Measurements from ENCODE around the gene SMARCA4. TPM values are rescaled to one million over a fixed set of nuclear protein-coding genes. Genes with fewer than 3 reads are reported as not detected.
"Not testable (repeated sequence)": the region's sequence is repeated elsewhere in the genome, so short reads cannot be mapped to it uniquely, and the experiment has no call there.

SMARCA4 gene
- total RNA-seq, 4 donors from 2014 or later, result 78.4 to 115 (median 81.7) TPM

GRCh38 chr19:11079999-11080398, 119.2 kb downstream of the SMARCA4 start:
- intact Hi-C loops (cut with DNase I; ENCODE audit: low total_unique reads), result no loop called here
- no peak for DNase-seq (ENCODE audit: low spot score in 2 of 2)
- no peak for TF ChIP-seq POLR2A (IDR thresholded peaks at IDR 0.05)
- TF ChIP-seq CTCF (IDR thresholded peaks at IDR 0.05), result no peak
- WGBS, 2 donors, result 88% methylated on average over 9 of the region's 9 CpGs
- no peak overlapping the region for H3K4me3 ChIP-seq (ENCODE audit: low read depth, poor library complexity, severe bottlenecking)

- no peak for TF ChIP-seq CTCF (IDR thresholded peaks at IDR 0.05)
- no peak for TF ChIP-seq POLR2A (IDR thresholded peaks at IDR 0.05)
- intact Hi-C loops (cut with DNase I; ENCODE audit: low total_unique reads), result no loop called here
- no peak for DNase-seq (ENCODE audit: low spot score in 2 of 2)
- H3K4me3 ChIP-seq (ENCODE audit: low read depth, poor library complexity, severe bottlenecking), result no peak overlapping the region
- WGBS, 2 donors, result 53 to 64% methylated on average over 4 of the region's 4 CpGs
Observed at GRCh38 chr19:11087870-11088505, 127.2 kb downstream of the SMARCA4 start.

GRCh38 chr19:11088506-11089253, 127.8 kb downstream of the SMARCA4 start:
- DNase-seq (ENCODE audit: low spot score in 2 of 2), result peak in 1 of 2 donors; percentile 62
- no peak overlapping the region for H3K4me3 ChIP-seq (ENCODE audit: low read depth, poor library complexity, severe bottlenecking)
- no peak for TF ChIP-seq POLR2A (IDR thresholded peaks at IDR 0.05)
- TF ChIP-seq CTCF (IDR thresholded peaks at IDR 0.05), result peak in 1 of 3 donors; percentile 98
- intact Hi-C loops (cut with DNase I; ENCODE audit: low total_unique reads), result no loop called here
- 11 to 12% methylated on average over 11 of the region's 11 CpGs for WGBS, 2 donors

GRCh38 chr19:11089254-11090013, 128.6 kb downstream of the SMARCA4 start, which contains the start of gene LDLR:
Gene LDLR, plus strand, starts transcription at chr19:11089463. Its CDS starts 86 bp downstream, at chr19:11089549.
- intact Hi-C loops (cut with DNase I; ENCODE audit: low total_unique reads), result no loop called here
- H3K4me3 ChIP-seq (ENCODE audit: low read depth, poor library complexity, severe bottlenecking), result peak within 1 kb of the TSS; percentile 38
- TF ChIP-seq CTCF (IDR thresholded peaks at IDR 0.05), result no peak
- no peak for TF ChIP-seq POLR2A (IDR thresholded peaks at IDR 0.05)
- 1 to 2% methylated on average over 42 of the region's 43 CpGs for WGBS, 2 donors
- DNase-seq (ENCODE audit: low spot score in 2 of 2), result peak; percentile 82 to 95

GRCh38 chr19:11090014-11090263, 129.1 kb downstream of the SMARCA4 start:
- intact Hi-C loops (cut with DNase I; ENCODE audit: low total_unique reads); DNase-seq (ENCODE audit: low spot score in 2 of 2): not testable (repeated sequence)
- H3K4me3 ChIP-seq (ENCODE audit: low read depth, poor library complexity, severe bottlenecking), result peak overlapping the region; percentile 38
- 0% methylated on average over 12 to 15 of the region's 15 CpGs for WGBS, 2 donors

All from lower leg skin (tissue), 4 donors.